NAMALWA (cell line): ENCODE results near the gene IFT122.
"Not testable (repeated sequence)": the region's sequence is repeated elsewhere in the genome, so short reads cannot be mapped to it uniquely, and the experiment has no call there.

Source experiments
- DNase-seq: peaks from one replicate; pipeline ENCODE4 v3.0.0-alpha.2; 2015; ENCODE audit warnings: low spot score

IFT122 gene

DNA sequence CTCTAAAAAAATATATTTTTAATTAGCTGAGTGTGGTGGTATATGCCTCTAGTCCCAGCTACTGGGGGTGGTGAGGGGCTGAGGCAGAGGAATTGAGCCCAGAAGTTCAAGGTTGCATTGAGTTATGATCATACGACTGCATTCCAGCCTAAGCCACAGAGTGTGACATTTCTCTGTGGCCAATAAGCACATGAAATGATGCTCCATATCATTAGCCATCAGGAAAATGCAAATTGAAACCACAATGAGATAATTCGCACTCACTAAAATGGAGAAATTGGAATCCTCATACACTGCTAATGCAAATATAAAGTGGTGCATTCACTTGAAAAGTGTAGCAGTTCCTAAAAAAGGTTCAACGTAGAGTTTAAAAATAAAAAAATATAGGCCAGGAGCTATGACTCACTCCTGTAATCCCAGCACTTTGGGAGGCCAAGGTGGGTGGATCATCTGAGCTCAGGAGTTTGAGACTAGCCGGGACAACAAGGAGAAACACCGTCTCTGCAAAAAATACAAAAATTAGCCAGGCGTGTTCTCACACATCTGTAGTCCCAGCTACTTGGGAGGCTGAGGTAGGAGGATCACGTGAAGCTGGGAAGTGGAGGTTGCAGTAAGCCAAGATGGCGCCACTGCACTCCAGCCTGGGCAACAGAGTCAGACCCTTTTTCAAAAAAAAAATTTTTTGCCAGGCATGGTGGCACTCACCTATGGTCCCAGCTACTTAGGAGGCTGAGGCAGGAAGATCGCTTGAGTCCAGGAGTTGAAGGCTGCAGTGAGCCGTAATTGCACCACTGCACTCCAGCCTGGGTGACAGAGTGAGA, 35.2 kb downstream of the IFT122 start:
- DNase-seq = no peak

DNA sequence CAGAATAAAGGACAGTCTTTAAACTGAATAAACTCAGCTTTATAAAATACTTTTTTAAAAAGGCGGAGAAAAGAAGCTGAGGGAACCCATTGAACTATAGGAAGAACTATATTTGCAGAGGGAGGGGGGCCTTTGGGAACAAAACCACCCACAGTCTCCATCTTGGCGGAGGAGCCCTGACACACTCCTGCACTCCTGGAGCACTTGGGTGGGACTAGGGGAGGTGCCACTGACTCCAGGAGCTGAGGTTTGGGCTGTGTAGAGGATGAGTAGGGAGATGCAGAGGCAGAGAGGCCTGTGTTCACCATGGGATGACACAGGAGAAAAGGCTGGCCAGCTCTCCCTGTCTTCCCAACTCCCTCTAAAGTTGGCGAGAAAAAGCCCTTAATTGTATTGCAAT, 35.8 kb downstream of the IFT122 start:
- DNase-seq = no peak

DNA sequence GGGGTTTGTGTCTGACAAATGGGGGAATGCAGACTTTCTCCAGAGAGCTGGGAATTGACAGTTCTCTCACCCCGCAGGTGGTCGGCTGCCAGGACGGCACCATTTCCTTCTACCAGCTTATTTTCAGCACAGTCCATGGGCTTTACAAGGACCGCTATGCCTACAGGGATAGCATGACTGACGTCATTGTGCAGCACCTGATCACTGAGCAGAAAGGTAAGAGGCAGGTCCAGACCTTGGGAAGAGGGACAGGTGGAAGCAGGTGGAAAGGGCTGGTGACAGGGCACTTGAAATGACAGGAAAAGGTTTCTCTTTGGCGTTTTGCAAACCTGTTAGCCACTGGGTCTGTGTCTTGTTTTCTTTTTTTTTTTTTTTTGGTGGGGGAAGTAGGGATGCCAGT, 36.6 kb downstream of the IFT122 start:
- no peak for DNase-seq

DNA sequence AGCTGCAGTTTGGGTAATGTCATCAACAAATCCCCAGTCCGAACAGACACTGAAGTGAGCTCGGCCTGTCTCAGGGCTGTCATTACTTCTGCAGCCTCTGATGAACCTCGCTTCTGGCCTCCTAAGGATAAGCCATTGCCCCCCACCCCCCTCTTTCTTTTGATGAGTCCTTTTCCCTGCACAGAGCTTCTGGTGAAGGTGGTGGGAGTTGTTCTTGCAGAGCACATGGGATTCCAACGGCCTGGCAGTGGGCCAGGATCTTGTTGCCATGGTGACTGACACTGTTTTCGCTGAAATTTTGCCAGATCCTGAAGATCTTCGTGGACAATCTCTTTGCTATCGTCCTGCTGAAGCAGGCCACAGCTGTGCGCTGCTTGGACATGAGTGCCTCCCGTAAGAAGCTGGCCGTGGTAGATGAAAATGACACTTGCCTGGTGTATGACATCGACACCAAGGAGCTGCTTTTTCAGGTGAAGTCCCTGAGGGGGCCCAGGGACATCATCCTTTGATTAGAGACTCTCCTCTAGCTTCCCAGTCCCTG, 41.3 kb downstream of the IFT122 start:
- not testable (repeated sequence) for DNase-seq

DNA sequence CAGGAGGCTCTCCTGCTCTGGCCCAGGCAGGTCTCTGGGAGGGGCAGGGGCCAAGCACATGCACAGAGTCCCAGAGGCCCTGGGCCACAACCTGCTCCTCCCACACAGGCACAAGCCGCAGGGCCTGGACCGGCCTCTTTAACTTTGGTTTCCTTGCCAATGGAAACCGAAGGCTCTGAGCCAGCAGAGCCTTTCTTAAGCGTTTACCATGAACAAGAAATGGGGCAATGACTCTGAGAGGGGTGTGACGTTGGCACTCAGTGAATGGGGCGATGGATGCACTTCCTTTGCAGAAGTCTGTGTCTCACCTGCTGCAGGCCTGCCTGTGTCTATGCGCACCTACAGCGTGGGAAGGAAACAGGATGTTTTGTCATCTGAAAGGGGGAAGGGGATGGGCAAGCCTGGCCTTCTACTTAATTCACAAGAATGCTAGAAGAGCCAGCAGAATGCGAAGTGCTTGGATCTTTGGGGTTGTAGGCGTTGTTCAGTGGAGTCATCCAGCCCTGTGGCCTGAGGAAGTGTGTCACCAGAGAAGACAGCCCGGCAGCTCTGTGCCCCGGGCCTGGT, 41.8 kb downstream of the IFT122 start:
- no peak for DNase-seq

DNA sequence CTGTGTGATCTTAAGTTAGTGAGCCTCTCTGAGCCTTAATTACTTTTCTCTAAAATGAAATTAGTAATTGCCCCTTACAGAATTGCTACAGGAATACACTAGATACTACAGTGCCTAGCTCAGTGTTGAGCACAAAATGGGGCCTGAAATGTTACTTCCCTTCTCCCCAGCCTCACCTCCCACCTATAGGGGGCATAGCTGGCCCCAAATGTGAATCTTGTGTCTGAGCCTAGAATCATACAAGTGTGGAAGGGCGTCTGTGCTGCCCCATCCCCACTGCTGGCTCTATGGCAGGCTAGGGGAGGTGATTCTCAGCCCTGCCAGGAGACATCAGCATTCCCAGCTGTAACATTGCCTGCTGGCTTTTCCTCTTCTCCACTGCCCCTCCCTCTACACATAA, 42.7 kb downstream of the IFT122 start:
- peak; percentile 50 for DNase-seq

DNA sequence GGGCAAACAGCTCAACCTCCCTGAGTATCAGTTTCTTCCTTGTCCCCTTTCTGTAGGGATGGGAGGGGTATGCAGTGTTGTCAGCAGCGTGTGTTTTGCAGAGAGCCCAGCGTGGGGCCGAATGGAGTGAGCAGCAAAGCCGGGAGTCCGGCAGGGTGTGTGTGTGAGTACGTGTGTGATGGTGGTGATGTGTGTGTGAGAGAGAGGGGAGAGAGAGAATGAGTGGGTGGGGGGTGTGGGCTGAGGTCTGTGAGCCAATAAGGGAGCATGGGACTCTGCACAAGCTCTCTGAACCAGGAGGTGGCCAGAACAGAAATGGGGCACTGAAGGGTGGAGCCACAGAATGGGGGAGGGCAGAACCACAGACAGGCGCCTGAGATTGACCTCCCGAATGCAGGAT, 43.8 kb downstream of the IFT122 start:
- DNase-seq = no peak

DNA sequence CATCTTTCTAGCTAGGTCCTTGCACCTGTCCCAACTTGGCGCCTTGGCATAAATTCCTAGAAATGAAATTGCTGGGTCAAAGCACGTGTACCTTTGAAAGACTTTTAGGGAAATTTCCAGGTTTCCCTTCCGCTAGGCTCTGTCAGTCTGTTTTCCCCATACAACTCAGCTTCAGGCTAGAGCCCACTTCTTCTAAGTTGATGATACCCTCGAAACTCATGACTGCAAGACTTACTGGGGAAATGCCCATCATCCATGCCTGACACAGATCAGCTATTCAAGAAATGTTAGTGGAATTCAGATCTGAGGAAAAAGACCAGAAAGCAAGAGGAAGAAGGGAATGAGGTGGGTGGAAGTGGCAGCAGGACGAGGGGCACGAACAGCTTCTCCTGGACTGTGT, 45.1 kb downstream of the IFT122 start:
- not testable (repeated sequence) for DNase-seq

DNA sequence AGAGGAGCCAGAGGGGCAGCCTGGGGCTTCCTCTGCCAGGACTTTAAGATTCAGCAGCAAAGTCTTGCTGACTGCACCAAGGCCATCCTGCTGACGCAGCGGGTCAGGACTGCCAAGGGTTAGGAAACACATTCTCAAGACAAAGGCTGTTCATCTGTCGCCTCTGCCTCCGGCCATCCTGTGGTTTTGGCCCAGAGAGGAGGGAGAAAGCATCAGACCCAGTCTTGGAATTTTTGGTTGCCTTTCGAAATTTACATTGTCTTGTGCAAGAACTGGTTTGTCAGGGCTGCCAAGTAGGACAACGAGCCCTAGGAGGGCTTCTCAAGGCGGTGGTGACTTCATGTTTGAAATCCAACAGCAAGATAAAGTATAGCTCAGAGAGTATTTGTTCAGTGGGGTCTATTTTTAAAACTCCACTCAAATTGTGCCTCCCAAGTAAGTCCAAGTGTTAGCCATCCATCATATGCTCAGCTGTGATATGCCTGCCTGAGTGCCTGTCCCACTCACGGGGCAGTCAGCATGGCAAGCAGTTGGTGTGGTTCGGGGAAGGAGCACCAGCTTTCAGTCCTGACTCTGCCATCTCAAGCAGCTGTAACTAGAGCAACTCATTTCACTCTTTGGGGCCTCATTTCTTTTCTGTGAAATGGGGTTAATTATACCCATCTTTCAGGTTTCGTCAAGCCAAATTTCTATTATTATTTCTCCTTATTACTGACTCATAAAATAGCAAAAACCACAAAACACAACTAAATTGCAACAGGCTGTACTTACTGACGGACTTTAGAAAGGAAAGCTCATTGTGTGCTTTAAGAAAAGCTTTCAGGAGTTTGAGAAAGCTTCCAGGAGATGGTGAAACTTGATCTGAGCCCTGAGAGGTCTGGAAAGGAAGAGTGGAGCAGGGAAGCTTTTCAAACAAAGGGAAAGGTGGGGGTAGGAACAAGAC, 46.0 kb downstream of the IFT122 start:
- no peak for DNase-seq

DNA sequence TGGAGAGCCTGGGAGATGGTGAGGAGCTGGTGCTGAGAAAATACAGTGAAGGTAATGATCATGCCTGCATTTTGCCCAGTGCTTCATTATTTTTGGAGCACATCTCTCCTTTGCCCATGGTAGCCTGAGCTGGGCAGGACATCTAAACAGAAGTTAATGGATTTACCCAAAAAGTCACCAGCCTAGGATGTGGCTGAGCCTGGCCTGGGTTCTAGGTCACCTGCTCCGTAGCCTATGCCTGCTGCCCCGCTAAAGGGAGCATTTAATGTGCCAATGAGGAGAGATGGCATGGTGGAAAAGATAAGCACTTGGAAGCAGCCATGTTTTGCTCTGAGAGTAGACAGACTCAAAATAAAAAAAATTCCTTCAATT, 46.6 kb downstream of the IFT122 start:
- DNase-seq = no peak

DNA sequence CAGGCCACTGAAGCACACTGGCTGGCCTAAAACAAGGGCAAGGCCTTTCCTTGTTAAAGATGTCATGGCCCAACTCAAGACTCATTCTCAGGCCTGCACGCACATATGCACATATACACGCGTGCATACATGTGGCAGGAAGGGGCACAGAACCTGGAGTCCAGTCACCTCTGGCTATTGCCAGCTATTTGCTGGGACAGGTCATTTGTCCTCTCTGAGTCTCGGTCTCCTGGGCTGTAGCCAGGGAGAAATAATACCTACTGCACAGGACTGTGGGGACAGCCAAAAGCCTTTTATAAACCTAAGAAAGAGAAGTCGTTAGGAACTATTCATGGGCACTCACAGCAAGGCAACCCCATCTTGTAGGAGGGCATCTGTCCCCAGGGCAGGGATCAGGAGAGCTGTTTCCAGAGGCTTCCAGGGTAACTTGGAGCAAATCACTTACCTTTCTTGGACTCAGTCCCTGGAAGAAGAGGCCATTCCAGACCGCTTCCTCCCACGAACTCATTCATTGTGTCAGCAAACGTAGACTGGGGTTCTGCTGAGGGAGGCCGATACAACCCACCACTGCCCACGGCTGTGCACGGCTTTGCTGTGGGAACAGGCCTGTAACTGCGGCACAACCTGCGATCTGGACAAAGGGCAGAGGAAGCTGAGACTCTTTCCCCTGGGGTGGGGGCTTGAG, 47.3 kb downstream of the IFT122 start:
- no peak for DNase-seq

DNA sequence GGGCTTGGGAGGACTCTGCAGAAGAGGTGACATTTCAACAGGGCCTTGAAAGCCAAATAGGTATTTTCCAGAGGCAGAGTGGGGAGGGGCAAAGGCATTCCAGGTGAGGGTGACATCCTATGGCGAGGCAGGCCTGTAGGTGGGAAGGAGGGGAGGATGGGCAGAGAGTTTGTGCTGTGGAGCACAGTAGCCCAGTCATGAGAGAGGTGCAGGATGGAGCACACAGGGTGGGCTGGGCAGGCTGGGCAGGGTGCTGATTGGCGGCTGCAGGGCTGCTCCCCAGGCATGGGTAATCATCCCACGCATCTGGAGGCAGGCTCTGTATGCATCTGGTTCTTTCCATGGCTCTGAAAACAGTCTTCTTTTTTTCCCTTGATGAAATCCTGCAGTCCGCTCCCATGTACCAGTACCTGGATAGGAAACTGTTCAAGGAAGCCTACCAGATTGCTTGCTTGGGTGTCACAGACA, 47.9 kb downstream of the IFT122 start:
- not testable (repeated sequence) for DNase-seq

DNA sequence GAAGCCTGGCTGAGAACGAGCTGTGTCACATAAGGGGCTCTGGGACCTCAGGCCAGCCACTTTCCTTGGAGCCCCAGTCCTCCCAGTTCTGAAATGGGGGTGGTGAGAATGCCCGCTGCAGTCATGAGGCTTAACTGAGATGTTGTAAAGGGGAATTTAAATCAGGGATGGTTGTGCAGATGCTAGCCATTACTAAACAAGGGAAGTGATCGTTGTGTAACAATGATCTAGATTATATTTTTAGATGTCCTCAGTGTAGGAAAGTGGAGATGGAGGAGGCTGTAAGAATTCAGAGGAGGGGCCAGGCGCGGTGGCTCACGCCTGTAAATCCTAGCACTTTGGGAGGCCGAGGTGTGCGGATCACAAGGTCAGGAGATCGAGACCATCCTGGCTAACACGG, 49.2 kb downstream of the IFT122 start:
- DNase-seq = not testable (repeated sequence)

DNA sequence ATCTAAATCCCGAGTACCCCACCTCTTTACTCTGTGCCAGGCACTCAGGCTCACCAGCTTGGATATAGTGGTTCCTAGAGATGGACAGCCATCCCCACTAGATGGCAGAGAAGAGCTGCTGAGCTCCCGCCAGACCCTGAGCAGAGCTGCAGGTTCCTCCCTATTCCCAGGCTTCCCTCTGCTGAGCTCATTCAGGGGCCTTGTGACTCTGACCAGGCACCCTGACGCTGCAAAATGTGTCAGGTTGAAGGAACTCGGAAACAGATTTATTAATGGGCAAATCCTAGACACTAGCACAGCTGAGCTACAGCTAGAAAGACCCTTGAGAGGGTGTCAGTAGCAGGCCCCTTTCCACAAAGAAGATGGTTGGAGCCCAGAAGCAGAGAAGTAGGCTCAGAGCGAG, 50.2 kb downstream of the IFT122 start:
- DNase-seq = peak; percentile 78

DNA sequence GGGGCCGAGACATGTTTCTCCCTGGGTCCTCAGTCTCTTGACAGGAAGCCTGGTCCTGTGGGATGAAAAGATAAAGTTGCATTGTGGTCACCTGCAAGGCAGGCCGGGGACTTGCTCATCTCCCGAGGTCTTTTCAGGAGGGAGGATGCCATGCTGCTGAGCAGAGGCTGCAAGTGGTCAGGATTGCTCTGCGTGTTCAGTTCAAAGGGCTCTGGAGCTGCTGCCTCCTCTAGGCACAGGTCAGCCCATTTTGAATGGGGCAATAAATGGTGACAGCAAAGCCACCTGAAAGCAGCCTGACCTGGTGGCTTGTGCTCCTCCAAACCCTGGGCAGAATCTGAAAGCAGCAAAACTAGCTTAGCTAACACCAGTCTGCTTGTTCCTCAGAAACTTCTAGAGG, 51.1 kb downstream of the IFT122 start:
- DNase-seq = not testable (repeated sequence)

DNA sequence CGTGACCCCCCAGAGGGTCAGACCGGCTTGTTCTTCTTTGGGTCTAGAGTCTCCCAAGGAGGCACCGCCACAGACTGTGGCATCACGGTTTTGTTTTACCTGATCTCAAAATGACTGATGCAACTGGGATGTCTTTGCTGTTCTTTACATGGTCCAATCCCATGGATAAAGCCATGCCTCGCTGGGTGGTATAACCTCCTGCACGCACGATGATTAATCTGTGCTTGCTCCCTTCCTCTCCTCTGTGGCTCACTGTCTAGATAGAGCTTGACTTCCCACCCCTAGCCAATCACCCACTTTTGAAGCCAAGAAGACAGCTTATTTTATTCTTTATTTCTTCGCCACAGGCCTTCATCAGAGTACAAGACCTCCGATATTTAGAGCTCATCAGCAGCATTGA, 51.8 kb downstream of the IFT122 start:
- DNase-seq = no peak

DNA sequence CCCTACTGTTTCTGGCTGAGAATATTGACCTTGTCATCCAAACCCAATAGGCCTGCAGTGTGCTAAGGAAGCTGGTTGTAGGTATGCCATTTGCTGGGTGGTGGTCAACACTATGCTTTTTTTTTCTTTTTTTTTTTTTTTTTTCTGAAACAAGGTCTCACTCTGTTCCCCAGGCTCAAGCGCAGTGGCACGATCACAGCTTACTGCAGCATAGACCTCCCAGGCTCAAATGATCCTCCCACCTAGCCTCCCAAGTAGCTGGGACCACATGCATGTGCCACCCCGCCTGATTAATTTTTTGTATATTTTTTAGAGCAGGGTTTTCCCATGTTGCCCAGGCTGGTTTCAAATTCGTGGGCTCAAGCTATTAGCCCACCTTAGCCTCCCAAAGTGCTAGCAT, 52.7 kb downstream of the IFT122 start:
- no peak for DNase-seq

DNA sequence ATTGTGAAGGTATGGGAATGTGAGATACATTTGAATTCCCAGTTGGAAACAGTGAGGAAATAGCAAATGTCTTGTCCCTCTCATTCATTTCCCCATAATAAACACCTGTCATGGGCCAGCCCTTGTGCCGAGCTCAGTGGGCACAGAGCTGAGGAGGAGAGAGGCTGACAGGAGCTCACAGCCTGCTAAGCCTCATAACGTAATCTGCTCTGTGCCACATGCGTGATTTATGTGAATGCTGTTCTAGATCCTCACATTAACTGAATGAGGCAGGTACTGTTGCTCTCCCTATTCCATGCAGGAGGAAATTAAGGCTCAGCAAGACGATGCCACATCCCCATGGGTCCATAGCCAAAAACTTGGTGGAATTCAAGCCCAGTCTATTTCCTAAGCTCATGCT, 53.2 kb downstream of the IFT122 start:
- no peak for DNase-seq

DNA sequence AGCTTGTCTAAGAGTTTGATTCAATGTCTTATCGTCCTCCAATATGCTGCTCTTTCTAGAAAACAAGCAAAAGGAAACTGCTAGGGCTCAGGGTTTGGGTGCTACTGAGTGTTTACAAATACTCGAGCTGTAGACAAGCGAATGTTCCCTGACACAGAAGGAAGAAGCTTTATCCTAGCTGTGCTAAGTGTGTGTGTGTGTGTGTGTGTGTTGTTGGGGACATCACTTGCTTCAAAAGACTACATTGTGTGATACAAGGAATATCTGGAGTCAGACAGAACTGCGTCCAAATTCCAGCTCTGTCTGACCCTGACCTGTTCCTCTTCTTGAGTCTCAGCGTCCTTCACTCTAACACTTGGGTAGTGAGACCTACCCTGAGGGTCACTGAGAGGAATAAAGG, 54.5 kb downstream of the IFT122 start:
- DNase-seq = not testable (repeated sequence)

DNA sequence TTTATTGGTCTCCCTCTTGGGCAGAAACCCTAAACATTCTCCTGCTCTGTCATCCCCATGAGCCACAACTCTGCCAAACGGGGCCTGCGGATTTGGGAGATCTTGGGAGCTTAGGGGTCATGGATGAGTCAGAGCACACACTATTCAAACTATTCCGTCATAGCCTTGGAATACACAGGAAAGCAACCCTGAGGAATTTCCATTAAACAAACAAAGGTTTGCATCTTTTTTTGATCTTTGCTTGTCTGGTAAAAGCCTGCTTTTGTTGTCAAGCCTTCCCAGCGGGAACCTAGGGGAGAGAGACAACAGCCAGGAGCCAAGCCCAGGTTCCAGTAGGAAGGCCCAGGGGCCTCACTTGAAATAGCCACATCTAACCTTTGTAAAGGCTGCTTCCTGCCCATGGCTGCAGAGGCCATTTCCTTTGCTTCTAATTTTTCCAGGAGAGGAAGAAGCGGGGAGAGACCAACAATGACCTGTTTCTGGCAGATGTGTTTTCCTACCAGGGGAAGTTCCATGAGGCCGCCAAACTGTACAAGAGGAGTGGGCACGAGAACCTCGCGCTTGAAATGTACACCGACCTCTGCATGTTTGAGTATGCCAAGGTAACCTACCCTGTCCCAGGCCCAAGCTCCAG, 55.1 kb downstream of the IFT122 start:
- not testable (repeated sequence) for DNase-seq

DNA sequence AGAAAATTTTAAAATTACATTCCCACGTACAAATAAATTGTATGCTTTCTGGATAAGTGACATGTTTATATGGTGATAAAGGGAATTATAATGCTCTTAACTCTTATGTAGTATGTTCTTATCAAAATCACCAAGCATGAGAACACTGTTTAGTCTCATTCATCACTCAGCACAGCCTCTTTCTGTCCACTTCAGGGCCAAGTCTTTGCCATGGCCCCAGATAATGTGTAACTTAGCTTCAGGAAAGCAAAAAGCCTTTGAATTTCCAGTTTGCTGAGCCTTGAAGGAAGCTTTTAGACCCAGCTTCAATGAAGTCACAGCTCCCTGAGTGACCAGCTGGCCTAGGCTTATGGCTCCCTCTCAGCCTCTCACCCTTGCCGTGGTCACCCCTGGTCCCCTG, 57.9 kb downstream of the IFT122 start:
- DNase-seq = not testable (repeated sequence)
